HG02943 (cell line): ENCODE data around the gene XRCC5.
"Not testable (repeated sequence)": the region's sequence is repeated elsewhere in the genome, so short reads cannot be mapped to it uniquely, and the experiment has no call there.

Experiments used
- ATAC-seq: cut with Tn5 transposase; IDR thresholded peaks from one replicate; pipeline ENCODE4 v1.9.1; 2021; ENCODE audit warnings: mild to moderate bottlenecking, low read depth, moderate library complexity; ENCODE audit not compliant: unreplicated experiment

The XRCC5 gene

GRCh38 chr2:216114714-216115531 is 5.8 kb downstream of the XRCC5 start:
- peak; percentile 39 for ATAC-seq

GRCh38 chr2:216116418-216116817 is 7.3 kb downstream of the XRCC5 start:
- no peak for ATAC-seq

GRCh38 chr2:216117561-216118340 is 8.6 kb downstream of the XRCC5 start:
- ATAC-seq = no peak

- no peak for ATAC-seq
Measured at GRCh38 chr2:216118474-216118873, 9.3 kb downstream of the XRCC5 start.

GRCh38 chr2:216119146-216119545 is 10.0 kb downstream of the XRCC5 start:
- ATAC-seq = no peak

- no peak for ATAC-seq
Measured at GRCh38 chr2:216119986-216120385, 10.8 kb downstream of the XRCC5 start.

- ATAC-seq = no peak
Measured at GRCh38 chr2:216121255-216121654, 12.1 kb downstream of the XRCC5 start.

- no peak for ATAC-seq
Measured at GRCh38 chr2:216126943-216127342, 17.8 kb downstream of the XRCC5 start.

GRCh38 chr2:216130346-216130971 is 21.3 kb downstream of the XRCC5 start:
- ATAC-seq = no peak

GRCh38 chr2:216131175-216131926 is 22.2 kb downstream of the XRCC5 start:
- ATAC-seq = no peak

GRCh38 chr2:216132585-216132984 is 23.4 kb downstream of the XRCC5 start:
- no peak for ATAC-seq

- ATAC-seq = no peak
Measured at GRCh38 chr2:216133397-216133796, 24.2 kb downstream of the XRCC5 start.

GRCh38 chr2:216134958-216135541 is 25.9 kb downstream of the XRCC5 start:
- ATAC-seq = no peak

- no peak for ATAC-seq
Measured at GRCh38 chr2:216139884-216140283, 30.7 kb downstream of the XRCC5 start.

GRCh38 chr2:216141516-216141915 is 32.4 kb downstream of the XRCC5 start:
- not testable (repeated sequence) for ATAC-seq

- ATAC-seq = peak; percentile 89
Measured at GRCh38 chr2:216142540-216142939, 33.4 kb downstream of the XRCC5 start.

- no peak for ATAC-seq
Measured at GRCh38 chr2:216144372-216144771, 35.2 kb downstream of the XRCC5 start.

- no peak for ATAC-seq
Measured at GRCh38 chr2:216144857-216145256, 35.7 kb downstream of the XRCC5 start.

- no peak for ATAC-seq
Measured at GRCh38 chr2:216146573-216146972, 37.4 kb downstream of the XRCC5 start.
